ENCODE data around the gene BRINP1.

Gene BRINP1

DNA sequence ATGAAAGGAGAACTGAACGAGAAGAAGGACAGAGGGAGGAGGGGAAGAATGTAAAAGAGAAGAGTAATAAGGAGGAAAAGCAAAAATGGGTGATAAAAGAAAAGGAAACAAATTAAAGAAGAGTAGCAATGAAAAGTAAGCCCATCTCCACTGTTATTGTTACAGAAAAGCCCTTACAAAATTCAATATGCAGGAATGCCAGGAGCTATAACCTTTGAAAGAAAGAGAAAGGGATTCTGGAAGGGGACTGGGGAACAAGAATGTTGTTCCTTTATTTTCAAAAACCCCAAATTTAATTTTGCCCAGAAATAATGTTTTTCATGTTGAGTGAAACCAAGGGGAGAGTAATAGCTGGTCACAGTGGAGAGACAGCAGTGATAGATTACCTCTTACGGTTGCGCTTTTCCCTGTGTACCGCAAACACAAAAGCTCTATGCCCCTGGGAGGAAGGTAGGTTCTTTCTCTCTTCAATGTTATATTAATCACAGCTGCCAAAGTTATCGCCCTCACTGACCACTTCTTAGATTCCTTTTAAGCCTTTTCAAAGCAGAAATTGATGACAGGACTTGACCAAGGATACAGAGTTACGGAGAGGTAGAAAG is 86.7 kb downstream of the BRINP1 start:
- Histone ChIP-seq H3K9me3 (ENCODE audit: control insufficient read depth, insufficient read depth, low read depth, low read length) (no peaks in the 10 kb centered on the region), H3K4me3 (ENCODE audit: low read depth, low read length) (no peak overlapping the region)
- POLR2A ChIA-PET: no interaction called here

More for the DNA sequence above, 86.7 kb downstream of the BRINP1 start:
- Histone ChIP-seq H3K27ac (ENCODE audit: extremely low read depth, low read depth, low read length) (no peak overlapping the region), H3K4me1 (ENCODE audit: control insufficient read depth, insufficient read depth, low read length) (no peaks in the 10 kb centered on the region), H3K36me3 (ENCODE audit: control insufficient read depth in 2 of 2, insufficient read depth in 1 of 2, low read length in 2 of 2) (no peaks in the 10 kb centered on the region)
- TF ChIP-seq, protein P1, sequence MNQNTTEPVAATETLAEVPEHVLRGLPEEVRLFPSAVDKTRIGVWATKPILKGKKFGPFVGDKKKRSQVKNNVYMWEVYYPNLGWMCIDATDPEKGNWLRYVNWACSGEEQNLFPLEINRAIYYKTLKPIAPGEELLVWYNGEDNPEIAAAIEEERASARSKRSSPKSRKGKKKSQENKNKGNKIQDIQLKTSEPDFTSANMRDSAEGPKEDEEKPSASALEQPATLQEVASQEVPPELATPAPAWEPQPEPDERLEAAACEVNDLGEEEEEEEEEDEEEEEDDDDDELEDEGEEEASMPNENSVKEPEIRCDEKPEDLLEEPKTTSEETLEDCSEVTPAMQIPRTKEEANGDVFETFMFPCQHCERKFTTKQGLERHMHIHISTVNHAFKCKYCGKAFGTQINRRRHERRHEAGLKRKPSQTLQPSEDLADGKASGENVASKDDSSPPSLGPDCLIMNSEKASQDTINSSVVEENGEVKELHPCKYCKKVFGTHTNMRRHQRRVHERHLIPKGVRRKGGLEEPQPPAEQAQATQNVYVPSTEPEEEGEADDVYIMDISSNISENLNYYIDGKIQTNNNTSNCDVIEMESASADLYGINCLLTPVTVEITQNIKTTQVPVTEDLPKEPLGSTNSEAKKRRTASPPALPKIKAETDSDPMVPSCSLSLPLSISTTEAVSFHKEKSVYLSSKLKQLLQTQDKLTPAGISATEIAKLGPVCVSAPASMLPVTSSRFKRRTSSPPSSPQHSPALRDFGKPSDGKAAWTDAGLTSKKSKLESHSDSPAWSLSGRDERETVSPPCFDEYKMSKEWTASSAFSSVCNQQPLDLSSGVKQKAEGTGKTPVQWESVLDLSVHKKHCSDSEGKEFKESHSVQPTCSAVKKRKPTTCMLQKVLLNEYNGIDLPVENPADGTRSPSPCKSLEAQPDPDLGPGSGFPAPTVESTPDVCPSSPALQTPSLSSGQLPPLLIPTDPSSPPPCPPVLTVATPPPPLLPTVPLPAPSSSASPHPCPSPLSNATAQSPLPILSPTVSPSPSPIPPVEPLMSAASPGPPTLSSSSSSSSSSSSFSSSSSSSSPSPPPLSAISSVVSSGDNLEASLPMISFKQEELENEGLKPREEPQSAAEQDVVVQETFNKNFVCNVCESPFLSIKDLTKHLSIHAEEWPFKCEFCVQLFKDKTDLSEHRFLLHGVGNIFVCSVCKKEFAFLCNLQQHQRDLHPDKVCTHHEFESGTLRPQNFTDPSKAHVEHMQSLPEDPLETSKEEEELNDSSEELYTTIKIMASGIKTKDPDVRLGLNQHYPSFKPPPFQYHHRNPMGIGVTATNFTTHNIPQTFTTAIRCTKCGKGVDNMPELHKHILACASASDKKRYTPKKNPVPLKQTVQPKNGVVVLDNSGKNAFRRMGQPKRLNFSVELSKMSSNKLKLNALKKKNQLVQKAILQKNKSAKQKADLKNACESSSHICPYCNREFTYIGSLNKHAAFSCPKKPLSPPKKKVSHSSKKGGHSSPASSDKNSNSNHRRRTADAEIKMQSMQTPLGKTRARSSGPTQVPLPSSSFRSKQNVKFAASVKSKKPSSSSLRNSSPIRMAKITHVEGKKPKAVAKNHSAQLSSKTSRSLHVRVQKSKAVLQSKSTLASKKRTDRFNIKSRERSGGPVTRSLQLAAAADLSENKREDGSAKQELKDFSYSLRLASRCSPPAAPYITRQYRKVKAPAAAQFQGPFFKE (tag by site-specific recombination; IDR thresholded peaks at IDR 0.05; ENCODE audit: borderline replicate concordance): no peak
- TF ChIP-seq ZNF624 (tag by site-specific recombination; IDR thresholded peaks at IDR 0.05): no peak
- TF ChIP-seq ZNF214 (tag by site-specific recombination; IDR thresholded peaks at IDR 0.05; ENCODE audit: borderline replicate concordance): no peak
- no peak for TF ChIP-seq ZNF558 (tag by site-specific recombination; IDR thresholded peaks at IDR 0.05)
- TF ChIP-seq ZNF302 (tag by site-specific recombination; IDR thresholded peaks at IDR 0.05; ENCODE audit: low read depth): no peak
- no peak for TF ChIP-seq BCL11B (tag by site-specific recombination; IDR thresholded peaks at IDR 0.05; ENCODE audit: low read depth)
- TF ChIP-seq ZNF133 (tag by site-specific recombination; IDR thresholded peaks at IDR 0.05): no peak
- no peak for TF ChIP-seq ZNF175 (tag by site-specific recombination; IDR thresholded peaks at IDR 0.05)
- TF ChIP-seq KLF16 (tag by site-specific recombination; IDR thresholded peaks at IDR 0.05): no peak
- no peak for TF ChIP-seq HOXC10 (CRISPR knock-in tag; IDR thresholded peaks at IDR 0.05)
- no peak for TF ChIP-seq SP7 (tag by site-specific recombination; IDR thresholded peaks at IDR 0.05)
- no peak for TF ChIP-seq EGR2 (tag by site-specific recombination; IDR thresholded peaks at IDR 0.05; ENCODE audit: low read depth)
- TF ChIP-seq, protein P2, sequence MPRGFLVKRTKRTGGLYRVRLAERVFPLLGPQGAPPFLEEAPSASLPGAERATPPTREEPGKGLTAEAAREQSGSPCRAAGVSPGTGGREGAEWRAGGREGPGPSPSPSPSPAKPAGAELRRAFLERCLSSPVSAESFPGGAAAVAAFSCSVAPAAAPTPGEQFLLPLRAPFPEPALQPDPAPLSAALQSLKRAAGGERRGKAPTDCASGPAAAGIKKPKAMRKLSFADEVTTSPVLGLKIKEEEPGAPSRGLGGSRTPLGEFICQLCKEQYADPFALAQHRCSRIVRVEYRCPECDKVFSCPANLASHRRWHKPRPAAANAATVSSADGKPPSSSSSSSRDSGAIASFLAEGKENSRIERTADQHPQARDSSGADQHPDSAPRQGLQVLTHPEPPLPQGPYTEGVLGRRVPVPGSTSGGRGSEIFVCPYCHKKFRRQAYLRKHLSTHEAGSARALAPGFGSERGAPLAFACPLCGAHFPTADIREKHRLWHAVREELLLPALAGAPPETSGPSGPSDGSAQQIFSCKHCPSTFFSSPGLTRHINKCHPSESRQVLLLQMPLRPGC (tag by site-specific recombination; IDR thresholded peaks at IDR 0.05): no peak
- no peak for TF ChIP-seq SALL2 (tag by site-specific recombination; IDR thresholded peaks at IDR 0.05; ENCODE audit: borderline replicate concordance)
- no peak for TF ChIP-seq ZSCAN23 (tag by site-specific recombination; IDR thresholded peaks at IDR 0.05)
- TF ChIP-seq, protein P3, sequence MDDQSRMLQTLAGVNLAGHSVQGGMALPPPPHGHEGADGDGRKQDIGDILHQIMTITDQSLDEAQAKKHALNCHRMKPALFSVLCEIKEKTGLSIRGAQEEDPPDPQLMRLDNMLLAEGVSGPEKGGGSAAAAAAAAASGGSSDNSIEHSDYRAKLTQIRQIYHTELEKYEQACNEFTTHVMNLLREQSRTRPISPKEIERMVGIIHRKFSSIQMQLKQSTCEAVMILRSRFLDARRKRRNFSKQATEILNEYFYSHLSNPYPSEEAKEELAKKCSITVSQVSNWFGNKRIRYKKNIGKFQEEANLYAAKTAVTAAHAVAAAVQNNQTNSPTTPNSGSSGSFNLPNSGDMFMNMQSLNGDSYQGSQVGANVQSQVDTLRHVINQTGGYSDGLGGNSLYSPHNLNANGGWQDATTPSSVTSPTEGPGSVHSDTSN (CRISPR knock-in tag; IDR thresholded peaks at IDR 0.05): no peak
- TF ChIP-seq, protein P4, sequence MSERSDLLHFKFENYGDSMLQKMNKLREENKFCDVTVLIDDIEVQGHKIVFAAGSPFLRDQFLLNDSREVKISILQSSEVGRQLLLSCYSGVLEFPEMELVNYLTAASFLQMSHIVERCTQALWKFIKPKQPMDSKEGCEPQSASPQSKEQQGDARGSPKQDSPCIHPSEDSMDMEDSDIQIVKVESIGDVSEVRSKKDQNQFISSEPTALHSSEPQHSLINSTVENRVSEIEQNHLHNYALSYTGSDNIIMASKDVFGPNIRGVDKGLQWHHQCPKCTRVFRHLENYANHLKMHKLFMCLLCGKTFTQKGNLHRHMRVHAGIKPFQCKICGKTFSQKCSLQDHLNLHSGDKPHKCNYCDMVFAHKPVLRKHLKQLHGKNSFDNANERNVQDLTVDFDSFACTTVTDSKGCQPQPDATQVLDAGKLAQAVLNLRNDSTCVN (tag by site-specific recombination; optimal IDR thresholded peaks at IDR 0.05): no peak
- no peak for TF ChIP-seq ZNF843 (tag by site-specific recombination; IDR thresholded peaks at IDR 0.05)
- CTCF ChIA-PET: no interaction called here
